GM12878 (cell line): ENCODE data around the gene ECSIT. TPM values are rescaled to one million over a fixed set of nuclear protein-coding genes. Genes with fewer than 3 reads are reported as not detected.

Experiments
- ATAC-seq: fragments of 200-7000 bp; cut with Tn5 transposase; 3 replicates; pipeline ENCODE4 v1.9.1; 2020; ENCODE audit warnings: mild to moderate bottlenecking, moderate library complexity
- BruUV-seq: library from RNA; stranded (reverse); fragments of 400-500 nt; replicated peaks from 2 replicates; lab custom pipeline; 2021; lab: Mats Ljungman, UMichigan
- CTCF ChIA-PET: fragments of 300-600 bp; sonication (Branson Sonifier 250); formaldehyde crosslinking; extraction: SDS; loops from one replicate; lab custom pipeline; 2021; ENCODE audit warnings: inconsistent platforms; lab: Yijun Ruan, JAX
- POLR2A ChIA-PET: fragments of 350-600 bp; formaldehyde crosslinking; extraction: SDS; loops from one replicate; lab custom pipeline; 2021; ENCODE audit warnings: inconsistent platforms; lab: Charles Lee
- RAD21 ChIA-PET: fragments of 300-600 bp; sonication (Branson Sonifier 250); formaldehyde crosslinking; loops from one replicate; lab custom pipeline; 2023; ENCODE audit warnings: antibody characterized with exemption; ENCODE audit not compliant: unreplicated experiment; lab: Charles Lee
- SMC1A ChIA-PET: fragments of 300-600 bp; sonication (Branson Sonifier 250); formaldehyde crosslinking; loops from one replicate; lab custom pipeline; 2023; ENCODE audit not compliant: unreplicated experiment, uncharacterized antibody; lab: Charles Lee
- DNase-seq: peaks from one replicate; pipeline ENCODE4 v3.0.0-alpha.2; 2011; ENCODE audit warnings: low read depth, low spot score
- FAIRE-seq: peaks from 3 replicates; lab custom pipeline; 2011; peaks lifted over from hg19 to GRCh38; lab: Jason Lieb, UNC
- H2AFZ ChIP-seq: 2 replicates; pipeline ENCODE4 v1.6.0; 2011; ENCODE audit warnings: low read depth, low read length, control low read depth; ENCODE audit not compliant: control insufficient read depth
- H3K27ac ChIP-seq: 2 replicates; pipeline ENCODE4 v1.5.1; 2011; ENCODE audit warnings: control low read depth; ENCODE audit not compliant: control insufficient read depth, insufficient read depth
- H3K27me3 ChIP-seq, 2 experiments: replicated peaks in 1 of 2; 2 replicates each; pipeline versions ENCODE4 v1.6.0 to v1.6.1; 2011; ENCODE audit warnings: low read length in 1 of 2; ENCODE audit not compliant: control insufficient read depth in 2 of 2, insufficient read depth in 2 of 2
- H3K36me3 ChIP-seq, 2 experiments: 2 replicates each; pipeline ENCODE4 v1.5.1; 2011; ENCODE audit warnings: low read length in 1 of 2; ENCODE audit not compliant: control insufficient read depth in 2 of 2, insufficient read depth in 2 of 2
- H3K4me1 ChIP-seq: 2 replicates; pipeline ENCODE4 v1.6.1; 2011; ENCODE audit warnings: mild to moderate bottlenecking, low read length, moderate library complexity, mixed read lengths; ENCODE audit not compliant: control insufficient read depth, insufficient read depth
- H3K4me2 ChIP-seq: 2 replicates; pipeline ENCODE4 v1.6.0; 2011; ENCODE audit warnings: control low read depth; ENCODE audit not compliant: control insufficient read depth, insufficient read depth
- H3K4me3 ChIP-seq: fragments of 200-600 bp; sonication (generic); 2 replicates; pipeline ENCODE4 v1.5.1; 2016
- H3K79me2 ChIP-seq: 2 replicates; pipeline ENCODE4 v1.6.0; 2011; ENCODE audit warnings: low read length; ENCODE audit not compliant: control insufficient read depth, insufficient read depth
- H3K9ac ChIP-seq: 2 replicates; pipeline ENCODE4 v1.8.0; 2011; ENCODE audit warnings: low read length, control low read depth, mixed read lengths; ENCODE audit not compliant: control insufficient read depth, insufficient read depth
- H3K9me3 ChIP-seq: replicated peaks from 3 replicates; pipeline ENCODE4 v1.5.1; 2011; ENCODE audit warnings: mild to moderate bottlenecking, low read length; ENCODE audit not compliant: control insufficient read depth, insufficient read depth
- H4K20me1 ChIP-seq: 2 replicates; pipeline ENCODE4 v1.6.0; 2011; ENCODE audit not compliant: control insufficient read depth, insufficient read depth
- BHLHE40 ChIP-seq, 2 experiments: fragments of 450-650 bp in 1 of 2; IDR thresholded peaks; 2 replicates each; pipeline ENCODE4 v1.6.1; 2011 to 2017; ENCODE audit warnings: low read depth in 2 of 2, borderline replicate concordance in 1 of 2, improper control_type of control experiment in 1 of 2, low read length in 1 of 2, mild to moderate bottlenecking in 1 of 2
- EP300 ChIP-seq, 2 experiments: fragments of 150-350 bp in 1 of 2; IDR thresholded peaks; 2 replicates each; pipeline ENCODE4 v1.6.1; 2011 to 2012; ENCODE audit warnings: low read depth in 2 of 2, low read length in 2 of 2, borderline replicate concordance in 1 of 2, improper control_type of control experiment in 1 of 2, inconsistent platforms in 1 of 2; ENCODE audit not compliant: control insufficient read depth in 1 of 2
- GATAD2B ChIP-seq: fragments of 450-650 bp; conservative IDR thresholded peaks from 2 replicates; pipeline ENCODE4 v1.6.1; 2017; ENCODE audit warnings: low read depth, mild to moderate bottlenecking, moderate library complexity
- JUNB ChIP-seq: IDR thresholded peaks from 2 replicates; pipeline ENCODE4 v1.6.1; 2016; ENCODE audit warnings: antibody characterized with exemption, mild to moderate bottlenecking
- KDM1A ChIP-seq: fragments of 200-600 bp; sonication (generic); IDR thresholded peaks from 2 replicates; pipeline ENCODE4 v1.6.1; 2016; ENCODE audit warnings: borderline replicate concordance
- KLF5 ChIP-seq: fragments of 450-650 bp; IDR thresholded peaks from 2 replicates; pipeline ENCODE4 v1.6.1; 2014; ENCODE audit warnings: mild to moderate bottlenecking; ENCODE audit not compliant: partially characterized antibody
- MYB ChIP-seq: fragments of 150-350 bp; IDR thresholded peaks from 2 replicates; pipeline ENCODE4 v1.6.1; 2014; ENCODE audit warnings: mild to moderate bottlenecking, low read depth, low read length, borderline replicate concordance
- NR2C1 ChIP-seq: fragments of 450-650 bp; IDR thresholded peaks from 2 replicates; pipeline ENCODE4 v1.6.1; 2017; ENCODE audit warnings: antibody characterized with exemption, mild to moderate bottlenecking, moderate library complexity
- NR2F1 ChIP-seq: fragments of 450-650 bp; conservative IDR thresholded peaks from 2 replicates; pipeline ENCODE4 v1.6.1; 2017; ENCODE audit warnings: mild to moderate bottlenecking
- NRF1 ChIP-seq: conservative IDR thresholded peaks from 2 replicates; pipeline ENCODE4 v1.6.1; 2011; ENCODE audit warnings: mild to moderate bottlenecking, low read depth, low read length, improper control_type of control experiment
- SMAD5 ChIP-seq: IDR thresholded peaks from 2 replicates; pipeline ENCODE4 v1.6.1; 2016; ENCODE audit warnings: antibody characterized with exemption, low read depth
- TCF7 ChIP-seq: IDR thresholded peaks from 2 replicates; pipeline ENCODE4 v1.6.1; 2014; ENCODE audit warnings: antibody characterized with exemption, borderline replicate concordance
- ZBED1 ChIP-seq: IDR thresholded peaks from 2 replicates; pipeline ENCODE4 v1.6.1; 2016; ENCODE audit warnings: borderline replicate concordance
- ZBTB11 ChIP-seq: fragments of 450-650 bp; formaldehyde crosslinking; IDR thresholded peaks from 2 replicates; pipeline ENCODE4 v1.5.0; 2022; ENCODE audit warnings: mild to moderate bottlenecking, missing genetic modification characterization
- ZNF384 ChIP-seq: IDR thresholded peaks from 2 replicates; pipeline ENCODE4 v1.6.1; 2012; ENCODE audit warnings: low read depth, mild to moderate bottlenecking, low read length, improper control_type of control experiment, borderline replicate concordance
- ZNF687 ChIP-seq: fragments of 450-650 bp; IDR thresholded peaks from 2 replicates; pipeline ENCODE4 v1.6.1; 2017; ENCODE audit warnings: mild to moderate bottlenecking, moderate library complexity
- WGBS: methylation state at CpG from one replicate; pipeline ENCODE4 v1.1.6; 2016; ENCODE audit warnings: low lambda C conversion rate; ENCODE audit not compliant: insufficient replicate concordance, insufficient coverage; ENCODE audit errors: missing lambda C conversion rate; 5-methylcytosine and 5-hydroxymethylcytosine counted together
- in situ Hi-C: fragments of 300-500 bp; cut with MboI; formaldehyde crosslinking; loops from 9 replicates; pipeline ENCODE4 v1.14.3; 2018; ENCODE audit warnings: mixed read lengths
- intact Hi-C: fragments of 100-400 bp; cut with micrococcal nuclease; formaldehyde crosslinking; loops from one replicate; pipeline ENCODE4 v1.14.2; 2022; ENCODE audit not compliant: unreplicated experiment
- polyA plus RNA-seq, 11 experiments: library from polyadenylated mRNA; depleted of rRNA in 4 of 11; unstranded in 6 of 11; stranded (reverse) in 5 of 11; fragments of >200 nt; fragmentation: Nextera tagmentation in 4 of 11; fragmentation: Illumina TruSeq in 1 of 11; extraction: Ambion mirVana in 4 of 11; extraction: Trizol in 1 of 11; gene quantifications; 1 replicate in 1 of 11; 2 replicates in 10 of 11; pipeline versions ENCODE4 v1.2.1 to v1.2.3, GENCODE V29; 2011 to 2016; ENCODE audit warnings: inconsistent platforms in 2 of 11, missing spikeins in 2 of 11, low read depth in 1 of 11
- total RNA-seq, 4 experiments: library from RNA; depleted of rRNA in 3 of 4; stranded (reverse); fragments of >200 nt in 3 of 4; fragmentation: Illumina TruSeq in 1 of 4; extraction: Trizol in 1 of 4; gene quantifications; 2 replicates each; pipeline versions ENCODE4 v1.2.1 to v1.2.3, GENCODE V29; 2013 to 2021

ECSIT gene
- total and polyA plus RNA-seq, 10 of the 15 experiments (the other 5 are each of a cell fraction or from before 2014, with no cell fraction given) = 1.0 to 59.6 (median 41.3) TPM

- DNase-seq (no peak), FAIRE-seq (no peak), ATAC-seq (no peak)
- Histone ChIP-seq H3K9me3 (no peaks in the 10 kb centered on the region), H3K9ac (no peak overlapping the region), H3K79me2 (no peaks in the 10 kb centered on the region), H3K4me3 (no peak overlapping the region), H3K4me1 (peaks cover 33% of the 10 kb centered on the region), H3K27me3 (no peaks in the 10 kb centered on the region), H3K36me3 (no peaks in the 10 kb centered on the region), H2AFZ (no peak overlapping the region), H3K4me2 (0 out of 2 replicates have a peak overlapping the region, but pooled peaks have one; percentile 22), H3K27ac (peak overlapping the region; percentile 42), H4K20me1 (no peaks in the 10 kb centered on the region)
- POLR2A ChIA-PET = interaction anchor here (0.9 to 4.0 kb wide), 3 partner anchors 11 to 23 kb away, joined by 6 to 87 read pairs (median 36); partner anchors contain the start of genes ACP5 and ELOF1
- in situ Hi-C loops (no loop called here), intact Hi-C loops (no loop called here)
- CTCF ChIA-PET = interaction anchor here (1.0 to 5.8 kb wide), 2 partner anchors 10 to 11 kb away, joined by 6 to 47 read pairs; no protein-coding TSS in a partner anchor
- RAD21 ChIA-PET = interaction anchor here (0.7 to 3.1 kb wide), 5 partner anchors 8 to 168 kb away, joined by 3 to 66 read pairs (median 15); partner anchors contain the start of gene ACP5
- SMC1A ChIA-PET = interaction anchor here (1.7 to 4.9 kb wide), 3 partner anchors 10 to 16 kb away, joined by 6 to 84 read pairs (median 31); no protein-coding TSS in a partner anchor
- 81% methylated on average over 4 of the region's 5 CpGs for WGBS
- BruUV-seq = no TSS peak
- TF ChIP-seq GATAD2B (peak; percentile 46; the same call in 1 of the 2 replicates), JUNB (no peak), NRF1 (no peak), NR2C1 (no peak), ZBED1 (no peak), NR2F1 (peak; percentile 56; the same call in 1 of the 2 replicates), SMAD5 (no peak), EP300 (IDR thresholded peaks at IDR 0.05; ENCODE audit: borderline replicate concordance in 1 of 2, control insufficient read depth in 1 of 2, low read depth in 2 of 2, low read length in 2 of 2) (peak in 1 of 2 experiments; percentile 45; a peak in 1 of 4 replicates), BHLHE40 (IDR thresholded peaks at IDR 0.05; ENCODE audit: borderline replicate concordance in 1 of 2, low read depth in 2 of 2, low read length in 1 of 2) (peak in 1 of 2 experiments; percentile 21; a peak in 1 of 4 replicates), KDM1A (no peak), TCF7 (no peak), ZBTB11 (CRISPR knock-in tag) (no peak), MYB (peak; percentile 79; the same call in 1 of the 2 replicates), ZNF384 (peak; percentile 66), ZNF687 (no peak), KLF5 (no peak)
Measured at GRCh38 chr19:11570039-11570462, 41.1 kb upstream of the ECSIT start.
